T-helper 1 cell treated with Interleukin-12 subunit alpha and Interleukin-12 subunit beta and Interleukin-4 antibody, amounts not matched to agents 30 ng/mL and 1 ng/mL, for 36 hours (primary cell): ENCODE data around the gene PAQR9. TPM values are rescaled to one million over a fixed set of nuclear protein-coding genes. Genes with fewer than 3 reads are reported as not detected.

ENCODE experiments used
- intact Hi-C: fragments of 100-400 bp; cut with micrococcal nuclease; formaldehyde crosslinking; loops from one replicate; pipeline ENCODE4 v1.15.1; 2024
- total RNA-seq: library from RNA; stranded (reverse); gene quantifications from 2 replicates; pipeline ENCODE4 v1.2.3, GENCODE V29; 2022

The PAQR9 gene
- total RNA-seq, 1 donor from 2014 or later: not detected

GRCh38 chr3:142926368-142926944 is 37.0 kb downstream of the PAQR9 start:
- intact Hi-C loops: loop anchor here (5.0 kb wide), 1 partner anchor 99 kb away; no protein-coding TSS in a partner anchor

GRCh38 chr3:142925140-142925539 is 38.3 kb downstream of the PAQR9 start:
- intact Hi-C loops: loop anchor here (5.0 kb wide), 1 partner anchor 98 kb away; no protein-coding TSS in a partner anchor

- intact Hi-C loops: no loop called here
These were observed 39.8 kb downstream of the PAQR9 start for GRCh38 chr3:142923694-142924093.

- intact Hi-C loops: no loop called here
These were observed 46.9 kb downstream of the PAQR9 start for GRCh38 chr3:142916605-142917004.

GRCh38 chr3:142915636-142916035 is 47.8 kb downstream of the PAQR9 start:
- intact Hi-C loops: no loop called here

- intact Hi-C loops: no loop called here
These were observed 49.1 kb downstream of the PAQR9 start for GRCh38 chr3:142914286-142914811.

GRCh38 chr3:142913432-142913831 is 50.0 kb downstream of the PAQR9 start:
- intact Hi-C loops: no loop called here

GRCh38 chr3:142912402-142913172 is 50.9 kb downstream of the PAQR9 start:
- intact Hi-C loops: no loop called here

Other genes with a start within 250 kb of the PAQR9 start
- 0.81 and 2.0 TPM in 2 replicates for gene TRPC1, start 239.6 kb downstream of the PAQR9 start, total RNA-seq
- 0.27 TPM in 1 of 2 replicates, not detected in the other for gene PCOLCE2, start 74.6 kb downstream of the PAQR9 start, total RNA-seq
- 136 and 139 TPM in 2 replicates for gene U2SURP, start 37.9 kb upstream of the PAQR9 start, total RNA-seq
- gene CHST2, start 156.1 kb upstream of the PAQR9 start, total RNA-seq: 6.0 and 6.7 TPM in 2 replicates